Ishikawa (cell line): ENCODE data around the gene HERC5.

Experiments used
- CEBPB ChIP-seq: IDR thresholded peaks from 2 replicates; pipeline ENCODE4 v1.6.1; 2012
- CREB1 ChIP-seq: IDR thresholded peaks from 2 replicates; pipeline ENCODE4 v1.6.1; 2012; ENCODE audit warnings: low read depth
- EGR1 ChIP-seq: IDR thresholded peaks from 2 replicates; pipeline ENCODE4 v1.6.1; 2012
- EP300 ChIP-seq: IDR thresholded peaks from 2 replicates; pipeline ENCODE4 v1.6.1; 2012; ENCODE audit warnings: borderline replicate concordance
- FOXM1 ChIP-seq: IDR thresholded peaks from 2 replicates; pipeline ENCODE4 v1.6.1; 2012; ENCODE audit warnings: low read depth, borderline replicate concordance
- MAX ChIP-seq: IDR thresholded peaks from 2 replicates; pipeline ENCODE4 v1.6.1; 2012
- NFIC ChIP-seq: IDR thresholded peaks from 2 replicates; pipeline ENCODE4 v1.6.1; 2012
- RAD21 ChIP-seq: IDR thresholded peaks from 2 replicates; pipeline ENCODE4 v1.6.1; 2012; ENCODE audit warnings: low read depth
- REST ChIP-seq: IDR thresholded peaks from 2 replicates; pipeline ENCODE4 v1.6.1; 2012; ENCODE audit warnings: low read depth, mild to moderate bottlenecking
- TAF1 ChIP-seq: IDR thresholded peaks from 2 replicates; pipeline ENCODE4 v1.6.1; 2012; ENCODE audit warnings: low read depth, mild to moderate bottlenecking
- TCF12 ChIP-seq: IDR thresholded peaks from 2 replicates; pipeline ENCODE4 v1.6.1; 2012; ENCODE audit warnings: low read depth
- TEAD4 ChIP-seq: IDR thresholded peaks from 2 replicates; pipeline ENCODE4 v1.6.1; 2012
- USF1 ChIP-seq: IDR thresholded peaks from 2 replicates; pipeline ENCODE4 v1.6.1; 2012
- YY1 ChIP-seq: IDR thresholded peaks from 2 replicates; pipeline ENCODE4 v1.6.1; 2012; ENCODE audit warnings: low read depth
- ZBTB7A ChIP-seq: IDR thresholded peaks from 2 replicates; pipeline ENCODE4 v1.6.1; 2012; ENCODE audit warnings: low read depth

HERC5 gene

GRCh38 chr4:88523325-88524129 lies 66.6 kb downstream of the HERC5 start, which contains the start of gene PYURF:
TSS of gene PYURF (minus strand) at chr4:88523776. CDS start at chr4:88523700, 76 bp downstream.
- TF ChIP-seq TAF1 (peak; percentile 96), YY1 (peak; percentile 61; the same call in 1 of the 2 replicates), TCF12 (peak; percentile 51), CEBPB (no peak), MAX (peak; percentile 94)

GRCh38 chr4:88524171-88524570 lies 67.3 kb downstream of the HERC5 start:
- TF ChIP-seq NFIC (no peak), EP300 (no peak), FOXM1 (no peak), USF1 (no peak), CEBPB (no peak), MAX (no peak), YY1 (no peak), TAF1 (no peak), TCF12 (no peak), RAD21 (no peak), CREB1 (no peak), EGR1 (no peak), TEAD4 (no peak), ZBTB7A (no peak), REST (no peak)

GRCh38 chr4:88526221-88526815 lies 69.4 kb downstream of the HERC5 start:
- TF ChIP-seq MAX: no peak
- no peak for TF ChIP-seq YY1
- TF ChIP-seq TEAD4: no peak
- no peak for TF ChIP-seq USF1
- no peak for TF ChIP-seq CEBPB
- TF ChIP-seq EGR1: no peak
- peak; percentile 26; the same call in 1 of the 2 replicates for TF ChIP-seq RAD21
- no peak for TF ChIP-seq TAF1

- TF ChIP-seq YY1 (no peak), EP300 (no peak), USF1 (no peak), NFIC (no peak), CEBPB (no peak), TAF1 (no peak), FOXM1 (no peak), TCF12 (no peak), CREB1 (no peak), RAD21 (no peak), ZBTB7A (no peak), REST (no peak), EGR1 (no peak)
Measured at GRCh38 chr4:88527787-88528186, 70.9 kb downstream of the HERC5 start.

- peak; percentile 26; the same call in 1 of the 2 replicates for TF ChIP-seq RAD21
- TF ChIP-seq USF1: no peak
Measured at GRCh38 chr4:88528861-88529260, 71.9 kb downstream of the HERC5 start.
